Epithelial cell of proximal tubule (primary cell): ENCODE measurements around the gene ATXN10. TPM values are rescaled to one million over a fixed set of nuclear protein-coding genes. Genes with fewer than 3 reads are reported as not detected.

Experiments
- DNase-seq: peaks from one replicate; pipeline ENCODE4 v3.0.0-alpha.2; 2011; ENCODE audit warnings: low read depth
- H3K4me3 ChIP-seq: 2 replicates; pipeline ENCODE4 v1.5.1; 2011; ENCODE audit warnings: low read depth, mild to moderate bottlenecking, low read length
- total RNA-seq: library from RNA; depleted of rRNA; stranded (reverse); fragments of >200 nt; gene quantifications from 2 replicates; pipeline ENCODE4 v1.2.3, GENCODE V29; 2015
- TF ChIP-seq, protein P1 (sequence below): conservative IDR thresholded peaks from 2 replicates; pipeline ENCODE4 v1.5.1; 2012; ENCODE audit warnings: low read depth, mild to moderate bottlenecking, low read length

ATXN10 gene
- total RNA-seq, 1 donor from 2014 or later: 118 TPM

- TF ChIP-seq, protein P1, sequence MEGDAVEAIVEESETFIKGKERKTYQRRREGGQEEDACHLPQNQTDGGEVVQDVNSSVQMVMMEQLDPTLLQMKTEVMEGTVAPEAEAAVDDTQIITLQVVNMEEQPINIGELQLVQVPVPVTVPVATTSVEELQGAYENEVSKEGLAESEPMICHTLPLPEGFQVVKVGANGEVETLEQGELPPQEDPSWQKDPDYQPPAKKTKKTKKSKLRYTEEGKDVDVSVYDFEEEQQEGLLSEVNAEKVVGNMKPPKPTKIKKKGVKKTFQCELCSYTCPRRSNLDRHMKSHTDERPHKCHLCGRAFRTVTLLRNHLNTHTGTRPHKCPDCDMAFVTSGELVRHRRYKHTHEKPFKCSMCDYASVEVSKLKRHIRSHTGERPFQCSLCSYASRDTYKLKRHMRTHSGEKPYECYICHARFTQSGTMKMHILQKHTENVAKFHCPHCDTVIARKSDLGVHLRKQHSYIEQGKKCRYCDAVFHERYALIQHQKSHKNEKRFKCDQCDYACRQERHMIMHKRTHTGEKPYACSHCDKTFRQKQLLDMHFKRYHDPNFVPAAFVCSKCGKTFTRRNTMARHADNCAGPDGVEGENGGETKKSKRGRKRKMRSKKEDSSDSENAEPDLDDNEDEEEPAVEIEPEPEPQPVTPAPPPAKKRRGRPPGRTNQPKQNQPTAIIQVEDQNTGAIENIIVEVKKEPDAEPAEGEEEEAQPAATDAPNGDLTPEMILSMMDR: no peak
- no peak for DNase-seq
- H3K4me3 ChIP-seq: no peak overlapping the region
These were observed 211.5 kb downstream of the ATXN10 start for GRCh38 chr22:45882881-45883810.

DNA sequence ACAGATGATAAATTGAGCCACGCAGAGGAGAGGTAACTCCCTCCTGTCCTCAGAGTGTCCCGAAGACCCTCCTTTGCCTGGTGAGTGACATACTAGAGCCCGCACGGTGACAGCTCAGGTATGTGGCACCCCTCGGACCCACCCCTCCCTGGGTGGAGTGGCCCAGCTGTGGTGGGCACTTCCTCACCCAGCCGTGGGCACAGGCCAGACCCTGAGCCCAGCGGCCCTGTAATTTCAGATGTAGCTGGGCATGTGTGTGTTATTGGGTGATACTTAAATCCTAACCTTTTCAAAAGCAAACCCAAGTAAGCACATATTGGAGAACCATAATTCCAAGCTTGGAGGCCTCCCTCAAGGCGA, 212.2 kb downstream of the ATXN10 start:
- H3K4me3 ChIP-seq: no peak overlapping the region
- no peak for DNase-seq
- TF ChIP-seq, protein P1: no peak

- no peak for DNase-seq
- TF ChIP-seq, protein P1: no peak
- H3K4me3 ChIP-seq: no peak overlapping the region
These were observed 212.8 kb downstream of the ATXN10 start for GRCh38 chr22:45884201-45885062.

- TF ChIP-seq, protein P1: no peak
- no peak overlapping the region for H3K4me3 ChIP-seq
- no peak for DNase-seq
These were observed 213.7 kb downstream of the ATXN10 start for GRCh38 chr22:45885171-45885840.

DNA sequence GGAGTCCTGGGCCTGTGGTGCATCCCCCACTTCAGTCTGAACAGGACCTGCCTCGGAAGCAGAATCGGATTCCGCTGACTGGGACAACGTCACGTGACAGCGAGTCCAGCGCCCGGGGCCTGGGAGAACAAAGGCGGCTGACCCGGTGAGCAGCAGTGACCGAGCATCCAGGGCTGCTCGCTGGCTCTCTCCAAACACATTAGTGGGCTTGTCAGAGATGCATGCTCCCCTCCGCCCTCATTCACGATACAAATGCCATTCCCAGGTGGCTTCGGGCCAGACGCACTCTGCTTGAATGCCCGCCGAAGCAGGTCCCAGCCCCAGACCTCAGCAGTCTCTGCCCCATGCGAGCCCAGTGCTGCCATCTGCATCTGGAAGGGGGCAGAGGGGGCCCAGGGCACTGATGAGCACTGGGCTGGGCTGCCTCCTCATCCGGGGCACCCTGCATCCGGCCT, 214.3 kb downstream of the ATXN10 start:
- no peak for DNase-seq
- no peak overlapping the region for H3K4me3 ChIP-seq
- TF ChIP-seq, protein P1: no peak

DNA sequence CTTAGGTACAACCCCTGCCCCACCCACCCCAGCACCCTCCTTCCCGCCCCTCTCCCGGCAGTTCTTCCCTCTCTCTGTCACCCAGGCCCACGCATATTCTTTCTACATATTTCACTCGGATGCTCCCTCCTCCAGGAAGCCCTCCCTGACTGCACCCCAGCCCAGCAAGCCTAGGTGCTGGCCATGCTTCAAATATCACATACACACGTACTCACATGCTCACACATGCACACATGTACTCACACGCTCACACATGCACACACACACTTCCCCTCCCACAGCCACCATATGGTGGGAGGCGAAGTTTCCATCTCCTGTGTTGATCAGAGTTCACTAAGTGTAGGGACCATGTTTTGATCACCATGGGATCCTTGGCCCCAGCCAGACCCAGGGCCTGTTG, 214.9 kb downstream of the ATXN10 start:
- no peak overlapping the region for H3K4me3 ChIP-seq
- DNase-seq: no peak
- TF ChIP-seq, protein P1: no peak
